Heart left ventricle (tissue), 13 donors: ENCODE measurements around the gene BAG1.

Source experiments
- CTCF ChIP-seq, 12 donors: fragments of 200-600 bp; sonication (generic) in 4 of 12; IDR thresholded peaks; one replicate each; pipeline versions ENCODE4 v1.5.0 to v1.8.0; 2018 to 2022; ENCODE audit warnings: antibody characterized with exemption in 12 of 12, mild to moderate bottlenecking in 5 of 12
- POLR2A ChIP-seq, 2 donors: fragments of 450-650 bp; IDR thresholded peaks; one replicate each; pipeline ENCODE4 v1.6.1; 2017; ENCODE audit warnings: antibody characterized with exemption in 2 of 2, mild to moderate bottlenecking in 2 of 2, moderate library complexity in 2 of 2
- donor health status: ischemic (EF 13 %, LVEDD 7.1; RV severe dilation, severe dysfunction).
- donor health status: DM: no; HTN: yes; CAD: no.
- donor health status: DM: no; HTN: no; CAD: no.
- donor health status: ischemic (EF 25% LVEDD 6.9; RV normal size, moderate dysfunction).
- donor health status: ischemic (EF 25% LVEDD 5.7; RV mildly dilated, moderate dysfunction).
- donor health status: ischemic (EF 35%, LVEDD 5.7; RV mildly dilated, moderate dysfunction).
- donor health status: nonischemic (EF 11% LVEDD 7.7; RV severe dilation, severe dysfunction).
- donor health status: DM: yes; HTN: yes; CAD: no.
- donor health status: PGD.
- donor health status: ischemic (EF 29% LVEDD 5.4; RV normal size, mild dysfunction).
- donor health status: nonischemic (EF 23%, LVEDD 6.1; RV moderate dilation, normal function).

GRCh38 chr9:33265211-33265865, 830 bp upstream of the BAG1 start:
- TF ChIP-seq CTCF (IDR thresholded peaks at IDR 0.05) = no peak
- TF ChIP-seq POLR2A (IDR thresholded peaks at IDR 0.05) = no peak
